ENCODE measurements around the gene GPR39. TPM values are rescaled to one million over a fixed set of nuclear protein-coding genes. Genes with fewer than 3 reads are reported as not detected.
"Not testable (repeated sequence)": the region's sequence is repeated elsewhere in the genome, so short reads cannot be mapped to it uniquely, and the experiment has no call there.

Gene GPR39
- total RNA-seq, 2 donors from 2014 or later: 7.3 to 9.6 TPM

DNA sequence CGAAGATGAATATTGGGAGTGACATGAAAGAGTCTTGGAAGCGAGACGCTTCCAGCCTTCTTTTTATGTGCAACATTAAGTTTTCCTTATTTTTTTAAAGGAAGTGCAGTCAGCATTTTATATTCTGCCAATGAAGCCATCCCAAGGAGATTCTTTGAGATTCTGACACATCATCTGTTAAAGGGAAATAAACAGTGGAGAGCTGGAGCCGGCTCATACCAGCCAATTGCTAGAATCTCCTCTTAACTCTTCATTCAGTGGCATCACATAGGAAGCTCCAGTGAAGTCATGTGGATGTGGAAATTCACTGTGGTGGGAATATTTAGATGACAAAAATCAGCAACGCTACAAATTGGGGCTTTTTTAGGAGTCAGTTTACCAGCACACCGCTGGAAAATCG lies 23.7 kb upstream of the GPR39 start:
- Histone ChIP-seq H3K4me3 (no peak overlapping the region), H3K27ac (no peak overlapping the region), H3K9me3 (no peaks in the 10 kb centered on the region), H3K36me3 (replicated peaks in 1 of 2; ENCODE audit: insufficient read depth in 1 of 2, low read depth in 2 of 2) (no peaks in the 10 kb centered on the region), H3K27me3 (no peaks in the 10 kb centered on the region), H3K4me1 (no peaks in the 10 kb centered on the region)
- DNase-seq: no peak
- WGBS, 2 donors: 87 to 90% methylated on average over 7 of the region's 7 CpGs
- no peak for ATAC-seq
- intact Hi-C loops (cut with DNase I): no loop called here
- no peak for TF ChIP-seq POLR2A (IDR thresholded peaks at IDR 0.05)
- TF ChIP-seq, protein P1, sequence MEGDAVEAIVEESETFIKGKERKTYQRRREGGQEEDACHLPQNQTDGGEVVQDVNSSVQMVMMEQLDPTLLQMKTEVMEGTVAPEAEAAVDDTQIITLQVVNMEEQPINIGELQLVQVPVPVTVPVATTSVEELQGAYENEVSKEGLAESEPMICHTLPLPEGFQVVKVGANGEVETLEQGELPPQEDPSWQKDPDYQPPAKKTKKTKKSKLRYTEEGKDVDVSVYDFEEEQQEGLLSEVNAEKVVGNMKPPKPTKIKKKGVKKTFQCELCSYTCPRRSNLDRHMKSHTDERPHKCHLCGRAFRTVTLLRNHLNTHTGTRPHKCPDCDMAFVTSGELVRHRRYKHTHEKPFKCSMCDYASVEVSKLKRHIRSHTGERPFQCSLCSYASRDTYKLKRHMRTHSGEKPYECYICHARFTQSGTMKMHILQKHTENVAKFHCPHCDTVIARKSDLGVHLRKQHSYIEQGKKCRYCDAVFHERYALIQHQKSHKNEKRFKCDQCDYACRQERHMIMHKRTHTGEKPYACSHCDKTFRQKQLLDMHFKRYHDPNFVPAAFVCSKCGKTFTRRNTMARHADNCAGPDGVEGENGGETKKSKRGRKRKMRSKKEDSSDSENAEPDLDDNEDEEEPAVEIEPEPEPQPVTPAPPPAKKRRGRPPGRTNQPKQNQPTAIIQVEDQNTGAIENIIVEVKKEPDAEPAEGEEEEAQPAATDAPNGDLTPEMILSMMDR (IDR thresholded peaks at IDR 0.05): no peak

DNA sequence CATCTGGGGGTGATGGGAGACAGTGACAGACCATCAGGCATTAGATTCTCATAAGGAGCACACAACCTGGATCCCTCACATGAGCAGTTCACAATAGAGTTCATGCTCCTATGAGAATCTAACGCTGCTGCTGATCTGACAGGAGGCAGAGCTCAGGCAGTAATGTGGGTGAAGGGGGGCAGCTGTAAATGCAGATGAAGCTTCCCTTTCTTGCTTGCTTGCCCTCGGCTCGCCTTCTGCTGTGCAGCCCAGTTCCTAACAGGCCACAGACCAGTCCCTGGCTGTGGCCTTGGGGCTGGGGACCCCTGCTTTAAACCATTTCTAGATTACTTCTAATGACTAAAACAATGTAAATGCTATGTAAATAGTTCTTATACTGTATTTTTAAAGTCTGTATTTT lies 19.6 kb upstream of the GPR39 start:
- H3K27ac ChIP-seq; ATAC-seq; intact Hi-C loops (cut with DNase I); DNase-seq; H3K27me3 ChIP-seq; H3K4me3 ChIP-seq; H3K36me3 ChIP-seq (replicated peaks in 1 of 2; ENCODE audit: insufficient read depth in 1 of 2, low read depth in 2 of 2); H3K9me3 ChIP-seq; H3K4me1 ChIP-seq: not testable (repeated sequence)
- WGBS, 2 donors: 67 to 69% methylated on average over 3 of the region's 3 CpGs

DNA sequence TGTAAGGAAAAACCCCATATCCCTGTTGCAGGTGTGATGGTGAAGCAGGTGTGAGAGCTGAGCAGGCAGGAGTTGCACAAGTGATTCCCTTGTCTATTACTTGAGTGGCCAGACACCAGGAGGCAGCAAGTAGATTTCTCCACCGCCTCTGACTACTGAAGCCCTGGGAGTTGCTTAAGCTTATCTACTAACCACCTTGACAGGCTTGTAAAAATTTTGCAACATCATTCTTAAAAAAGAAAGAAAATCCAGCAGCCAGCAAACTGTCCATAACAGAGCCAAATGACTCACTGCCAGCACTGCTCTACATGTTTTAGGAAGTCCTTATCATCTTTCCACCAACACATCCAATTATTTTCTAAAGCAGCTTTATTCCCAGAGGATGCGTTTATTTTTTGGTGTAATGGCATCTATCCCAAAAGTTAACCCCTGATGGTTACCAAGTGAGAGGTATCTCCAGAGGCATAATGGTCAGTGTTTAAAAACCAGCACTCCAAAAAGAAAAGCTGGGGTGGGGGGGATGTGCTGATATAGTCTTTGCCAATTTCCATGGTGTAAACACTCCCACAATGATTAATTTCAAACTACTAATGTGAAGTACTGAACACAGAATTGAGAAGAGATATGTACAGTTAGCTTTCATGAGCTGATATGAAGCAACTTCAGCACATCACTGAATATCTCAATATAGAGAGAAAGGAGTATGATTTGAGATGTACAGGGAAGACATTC lies 16.3 kb upstream of the GPR39 start:
- TF ChIP-seq, protein P1 (IDR thresholded peaks at IDR 0.05): no peak
- no peak for TF ChIP-seq POLR2A (IDR thresholded peaks at IDR 0.05)
- peak in 2 of 4 donors; percentile 19 to 52 for DNase-seq
- no peaks in the 10 kb centered on the region for H3K4me1 ChIP-seq
- H3K27ac ChIP-seq: no peak overlapping the region
- H3K9me3 ChIP-seq: no peaks in the 10 kb centered on the region
- H3K27me3 ChIP-seq: no peaks in the 10 kb centered on the region
- intact Hi-C loops (cut with DNase I): no loop called here
- no peak overlapping the region for H3K4me3 ChIP-seq
- 21 to 31% methylated on average over 2 of the region's 2 CpGs for WGBS, 2 donors
- H3K36me3 ChIP-seq (replicated peaks in 1 of 2; ENCODE audit: insufficient read depth in 1 of 2, low read depth in 2 of 2): no peaks in the 10 kb centered on the region
- ATAC-seq: peak; percentile 60

DNA sequence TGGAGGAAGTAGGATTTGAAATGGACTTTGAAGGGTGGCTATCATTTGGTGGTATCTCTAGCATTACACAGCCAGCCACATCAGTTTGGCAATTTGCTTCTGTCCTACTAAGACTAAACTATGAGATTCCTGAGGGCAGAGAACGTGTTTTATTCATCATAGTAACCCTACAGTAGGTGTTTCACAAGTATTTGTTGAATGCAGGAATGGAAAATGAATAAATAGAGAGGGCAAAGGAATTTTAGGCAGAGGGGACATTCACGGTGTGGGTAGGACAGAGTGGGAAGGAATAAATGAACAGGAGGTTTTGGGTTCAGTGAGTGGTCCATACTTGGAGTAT lies 15.7 kb upstream of the GPR39 start:
- no peaks in the 10 kb centered on the region for H3K27me3 ChIP-seq
- no peak overlapping the region for H3K4me3 ChIP-seq
- DNase-seq (no peak), ATAC-seq (no peak)
- WGBS, 2 donors: 90 to 95% methylated on average over 2 of the region's 2 CpGs
- intact Hi-C loops (cut with DNase I): no loop called here
- no peaks in the 10 kb centered on the region for H3K4me1 ChIP-seq
- TF ChIP-seq POLR2A (IDR thresholded peaks at IDR 0.05): no peak
- TF ChIP-seq, protein P1 (IDR thresholded peaks at IDR 0.05): no peak
- no peaks in the 10 kb centered on the region for H3K9me3 ChIP-seq
- no peak overlapping the region for H3K27ac ChIP-seq
- no peaks in the 10 kb centered on the region for H3K36me3 ChIP-seq (replicated peaks in 1 of 2; ENCODE audit: insufficient read depth in 1 of 2, low read depth in 2 of 2)

DNA sequence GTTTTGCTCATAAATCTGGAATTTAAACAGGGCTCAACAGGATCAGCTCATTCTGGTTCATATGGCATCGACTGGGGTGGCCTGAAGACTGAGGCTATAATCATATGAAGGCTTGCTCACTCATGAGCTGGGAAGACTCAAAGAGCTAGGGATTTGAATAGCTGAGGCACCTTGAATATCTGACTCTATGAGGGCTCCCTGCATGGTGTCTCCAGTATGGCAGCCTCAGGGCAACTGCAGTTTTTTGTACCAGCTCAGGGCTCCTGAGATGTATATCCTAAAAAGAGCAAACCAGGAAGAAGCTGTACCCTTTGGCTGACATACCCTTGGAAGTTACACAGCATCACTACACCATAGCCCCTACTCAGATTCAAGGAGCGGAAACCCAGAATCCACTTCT lies 15.3 kb upstream of the GPR39 start:
- no peaks in the 10 kb centered on the region for H3K36me3 ChIP-seq (replicated peaks in 1 of 2; ENCODE audit: insufficient read depth in 1 of 2, low read depth in 2 of 2)
- no peaks in the 10 kb centered on the region for H3K4me1 ChIP-seq
- H3K4me3 ChIP-seq: no peak overlapping the region
- TF ChIP-seq POLR2A (IDR thresholded peaks at IDR 0.05): no peak
- TF ChIP-seq, protein P1 (IDR thresholded peaks at IDR 0.05): no peak
- no peaks in the 10 kb centered on the region for H3K9me3 ChIP-seq
- H3K27me3 ChIP-seq: no peaks in the 10 kb centered on the region
- no peak overlapping the region for H3K27ac ChIP-seq
- intact Hi-C loops (cut with DNase I): no loop called here
- DNase-seq (no peak), ATAC-seq (no peak)
- 83 to 100% methylated on average over 2 of the region's 2 CpGs for WGBS, 2 donors

All from body of pancreas (tissue), 4 donors.